ENCODE results near the gene RPS8.
A peak's percentile ranks its signal among the peaks of the same experiment; 100 is the strongest.

The RPS8 gene

DNA sequence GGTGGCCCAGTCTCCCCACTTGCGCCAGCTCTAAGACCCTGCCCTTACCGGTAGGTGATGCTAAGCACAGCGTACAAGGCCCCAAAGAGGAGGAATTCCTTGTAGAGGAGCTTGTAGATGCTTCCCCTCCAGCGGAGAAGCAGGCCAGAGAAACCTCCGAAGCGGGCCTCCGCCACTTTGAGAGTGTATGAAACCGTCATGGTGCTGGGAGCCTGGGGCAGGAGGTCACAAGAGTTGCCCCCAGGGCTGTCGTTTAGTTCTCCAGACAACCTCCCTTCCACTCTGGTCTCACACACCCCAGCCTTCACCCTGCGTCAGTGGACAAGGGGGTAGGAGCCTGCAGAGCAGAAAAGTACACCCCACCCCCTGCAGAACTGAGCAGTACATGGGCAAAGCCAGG is 12.2 kb downstream of the RPS8 start:
- TF ChIP-seq TEAD4 (IDR thresholded peaks at IDR 0.05) = no peak
- no peak for TF ChIP-seq TAF1 (IDR thresholded peaks at IDR 0.05; ENCODE audit: low read depth)
- TF ChIP-seq, protein P1, sequence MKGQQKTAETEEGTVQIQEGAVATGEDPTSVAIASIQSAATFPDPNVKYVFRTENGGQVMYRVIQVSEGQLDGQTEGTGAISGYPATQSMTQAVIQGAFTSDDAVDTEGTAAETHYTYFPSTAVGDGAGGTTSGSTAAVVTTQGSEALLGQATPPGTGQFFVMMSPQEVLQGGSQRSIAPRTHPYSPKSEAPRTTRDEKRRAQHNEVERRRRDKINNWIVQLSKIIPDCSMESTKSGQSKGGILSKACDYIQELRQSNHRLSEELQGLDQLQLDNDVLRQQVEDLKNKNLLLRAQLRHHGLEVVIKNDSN (IDR thresholded peaks at IDR 0.05) = no peak
- TF ChIP-seq EP300 (IDR thresholded peaks at IDR 0.05; ENCODE audit: borderline replicate concordance) = no peak
- no peak for TF ChIP-seq ZBTB7A (IDR thresholded peaks at IDR 0.05; ENCODE audit: low read depth)
- no peak for TF ChIP-seq CREB1 (IDR thresholded peaks at IDR 0.05; ENCODE audit: low read depth)
- TF ChIP-seq RAD21 (IDR thresholded peaks at IDR 0.05; ENCODE audit: low read depth) = no peak
- TF ChIP-seq, protein P2, sequence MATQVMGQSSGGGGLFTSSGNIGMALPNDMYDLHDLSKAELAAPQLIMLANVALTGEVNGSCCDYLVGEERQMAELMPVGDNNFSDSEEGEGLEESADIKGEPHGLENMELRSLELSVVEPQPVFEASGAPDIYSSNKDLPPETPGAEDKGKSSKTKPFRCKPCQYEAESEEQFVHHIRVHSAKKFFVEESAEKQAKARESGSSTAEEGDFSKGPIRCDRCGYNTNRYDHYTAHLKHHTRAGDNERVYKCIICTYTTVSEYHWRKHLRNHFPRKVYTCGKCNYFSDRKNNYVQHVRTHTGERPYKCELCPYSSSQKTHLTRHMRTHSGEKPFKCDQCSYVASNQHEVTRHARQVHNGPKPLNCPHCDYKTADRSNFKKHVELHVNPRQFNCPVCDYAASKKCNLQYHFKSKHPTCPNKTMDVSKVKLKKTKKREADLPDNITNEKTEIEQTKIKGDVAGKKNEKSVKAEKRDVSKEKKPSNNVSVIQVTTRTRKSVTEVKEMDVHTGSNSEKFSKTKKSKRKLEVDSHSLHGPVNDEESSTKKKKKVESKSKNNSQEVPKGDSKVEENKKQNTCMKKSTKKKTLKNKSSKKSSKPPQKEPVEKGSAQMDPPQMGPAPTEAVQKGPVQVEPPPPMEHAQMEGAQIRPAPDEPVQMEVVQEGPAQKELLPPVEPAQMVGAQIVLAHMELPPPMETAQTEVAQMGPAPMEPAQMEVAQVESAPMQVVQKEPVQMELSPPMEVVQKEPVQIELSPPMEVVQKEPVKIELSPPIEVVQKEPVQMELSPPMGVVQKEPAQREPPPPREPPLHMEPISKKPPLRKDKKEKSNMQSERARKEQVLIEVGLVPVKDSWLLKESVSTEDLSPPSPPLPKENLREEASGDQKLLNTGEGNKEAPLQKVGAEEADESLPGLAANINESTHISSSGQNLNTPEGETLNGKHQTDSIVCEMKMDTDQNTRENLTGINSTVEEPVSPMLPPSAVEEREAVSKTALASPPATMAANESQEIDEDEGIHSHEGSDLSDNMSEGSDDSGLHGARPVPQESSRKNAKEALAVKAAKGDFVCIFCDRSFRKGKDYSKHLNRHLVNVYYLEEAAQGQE (IDR thresholded peaks at IDR 0.05; ENCODE audit: low read depth) = no peak
- no peak for TF ChIP-seq TCF12 (IDR thresholded peaks at IDR 0.05; ENCODE audit: low read depth)
- no peak for TF ChIP-seq NFIC (IDR thresholded peaks at IDR 0.05)
- no peak for TF ChIP-seq CEBPB (IDR thresholded peaks at IDR 0.05)
- no peak for TF ChIP-seq YY1 (IDR thresholded peaks at IDR 0.05; ENCODE audit: low read depth)
- TF ChIP-seq, protein P3, sequence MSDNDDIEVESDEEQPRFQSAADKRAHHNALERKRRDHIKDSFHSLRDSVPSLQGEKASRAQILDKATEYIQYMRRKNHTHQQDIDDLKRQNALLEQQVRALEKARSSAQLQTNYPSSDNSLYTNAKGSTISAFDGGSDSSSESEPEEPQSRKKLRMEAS (IDR thresholded peaks at IDR 0.05) = no peak
- no peak for TF ChIP-seq FOXM1 (IDR thresholded peaks at IDR 0.05; ENCODE audit: borderline replicate concordance, low read depth)
- TF ChIP-seq EGR1 (IDR thresholded peaks at IDR 0.05) = no peak

DNA sequence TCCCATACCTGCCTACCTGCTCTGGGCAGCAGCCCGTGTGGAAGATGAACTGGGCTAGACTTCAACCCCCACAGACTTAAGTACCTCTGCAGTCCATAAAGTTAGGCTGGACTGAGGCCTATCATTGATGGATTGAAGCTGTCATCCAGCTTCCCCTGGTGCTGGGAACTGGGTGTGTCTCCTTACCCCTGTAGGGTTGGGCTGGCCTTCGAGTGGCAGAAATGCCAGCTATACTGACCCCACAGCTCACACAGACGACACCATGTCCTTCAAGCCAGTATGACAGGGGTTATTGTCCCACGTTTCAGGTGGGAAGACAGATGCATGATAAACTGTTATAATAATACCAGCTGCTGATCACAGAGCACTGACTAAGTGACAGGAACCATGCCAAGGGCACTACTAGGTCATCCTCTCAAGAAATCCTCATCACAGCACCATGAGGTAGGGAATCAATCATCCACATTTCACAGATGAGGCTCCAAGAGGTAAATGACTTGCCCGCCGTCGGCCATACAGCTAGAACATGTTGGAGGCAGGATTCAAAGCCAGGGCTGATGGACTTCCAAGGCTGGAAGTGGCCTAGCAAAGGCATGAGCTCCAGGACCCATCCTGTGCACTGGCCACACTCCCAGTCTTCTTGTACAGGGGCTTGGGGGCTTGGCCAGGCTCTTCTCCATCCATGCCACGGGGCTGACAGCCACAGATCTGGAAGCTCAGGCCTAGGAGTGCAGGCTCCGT is 12.9 kb downstream of the RPS8 start, which contains the start of gene BEST4:
Gene BEST4 (minus strand): TSS at position 51 of the 741 bp plus-strand sequence. CDS start 465 bp downstream, outside the sequence.
- TF ChIP-seq EP300 (IDR thresholded peaks at IDR 0.05; ENCODE audit: borderline replicate concordance) = no peak
- TF ChIP-seq, protein P1 (IDR thresholded peaks at IDR 0.05) = no peak

DNA sequence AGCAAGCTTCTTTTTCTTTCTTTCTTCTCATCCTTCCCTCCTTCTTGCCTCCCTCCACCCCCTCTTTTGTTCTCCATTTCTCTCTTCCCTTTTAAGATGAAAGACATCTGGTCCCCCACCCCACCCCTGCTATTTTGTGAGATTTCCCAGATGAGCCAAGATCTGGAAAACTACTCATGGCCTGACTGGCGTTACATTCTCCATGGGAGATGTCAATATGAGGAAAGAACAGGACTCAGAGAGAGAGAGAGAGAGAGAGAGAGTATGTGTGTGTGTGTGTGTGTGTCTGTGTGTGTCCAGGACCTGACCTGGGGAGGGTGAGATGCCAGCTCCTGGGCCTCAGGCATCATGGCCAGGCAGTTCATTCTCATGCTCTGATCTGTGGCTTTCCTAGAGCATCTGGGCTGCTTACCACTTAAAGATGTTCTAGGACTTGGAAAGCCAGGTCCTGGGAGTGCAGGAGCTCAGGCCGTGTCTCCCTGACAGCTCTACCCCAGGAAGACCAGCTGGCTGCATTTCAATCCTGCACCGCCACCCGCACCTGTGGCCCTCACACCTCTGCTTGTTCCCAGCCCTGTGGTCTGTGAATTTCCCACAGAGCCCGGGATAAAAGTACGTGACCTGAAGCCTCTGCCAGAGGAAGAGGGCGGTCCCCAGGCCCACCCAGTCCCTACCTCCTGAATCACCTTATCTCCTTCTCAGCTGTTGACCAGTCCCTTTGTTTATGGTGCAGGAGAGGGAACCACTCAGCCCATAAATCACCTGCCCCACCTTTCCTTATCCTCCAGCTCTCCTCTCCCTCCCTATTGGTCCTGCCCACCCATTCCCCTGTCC is 15.8 kb downstream of the RPS8 start:
- no peak for TF ChIP-seq ZBTB7A (IDR thresholded peaks at IDR 0.05; ENCODE audit: low read depth)
- no peak for TF ChIP-seq TEAD4 (IDR thresholded peaks at IDR 0.05)
- TF ChIP-seq, protein P2 (IDR thresholded peaks at IDR 0.05; ENCODE audit: low read depth) = no peak
- TF ChIP-seq, protein P3 (IDR thresholded peaks at IDR 0.05) = no peak
- no peak for TF ChIP-seq YY1 (IDR thresholded peaks at IDR 0.05; ENCODE audit: low read depth)
- TF ChIP-seq CREB1 (IDR thresholded peaks at IDR 0.05; ENCODE audit: low read depth) = no peak

DNA sequence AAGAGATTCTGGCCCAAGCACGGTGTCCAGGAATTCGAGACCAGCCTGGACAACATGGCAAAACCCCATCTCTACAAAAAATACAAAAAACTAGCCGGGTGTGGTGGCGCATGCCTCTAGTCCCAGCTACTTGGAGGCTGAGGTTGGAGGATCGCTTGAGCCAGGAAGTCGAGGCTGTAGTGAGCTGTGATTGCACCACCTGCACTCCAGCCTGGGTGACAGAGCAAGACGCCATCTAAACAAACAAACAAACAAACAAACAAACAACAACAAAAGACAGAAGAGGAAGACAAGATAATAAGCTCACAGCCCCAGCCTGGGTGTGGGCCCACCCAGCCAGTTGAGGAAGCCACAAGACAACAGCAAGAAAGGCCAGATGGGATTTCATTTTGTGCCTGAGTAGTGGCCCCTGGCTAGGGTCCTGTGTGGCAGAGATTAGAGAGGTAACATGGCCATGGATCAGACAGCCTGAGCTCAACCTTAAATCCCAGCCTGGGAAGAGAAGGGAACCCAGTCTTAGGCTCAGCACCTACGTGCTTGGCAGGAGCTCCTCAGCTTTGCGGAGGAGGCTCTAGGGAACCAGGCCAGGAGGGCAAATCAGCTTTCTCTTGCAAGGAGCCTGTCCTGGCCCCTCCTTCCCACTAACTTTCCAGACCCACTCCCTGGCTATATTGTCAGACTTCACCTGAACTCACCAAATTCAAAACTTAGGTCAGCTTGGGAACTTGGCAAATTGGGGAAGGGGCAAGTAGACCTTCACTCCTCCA is 17.6 kb downstream of the RPS8 start:
- TF ChIP-seq, protein P2 (IDR thresholded peaks at IDR 0.05; ENCODE audit: low read depth) = no peak
- TF ChIP-seq ZBTB7A (IDR thresholded peaks at IDR 0.05; ENCODE audit: low read depth) = 0 out of 2 replicates have a peak, but pooled peaks have one; percentile 37

Measured in Ishikawa (cell line).